NCI-H510A treated with DMSO at 0.1 percent for 48 hours (cell line): ENCODE results near the gene IGFN1.
"Not testable (repeated sequence)": the region's sequence is repeated elsewhere in the genome, so short reads cannot be mapped to it uniquely, and the experiment has no call there.

Experiments used
- DNase-seq: peaks from one replicate; lab custom pipeline; 2025; lab: John Stamatoyannopoulos, UW

IGFN1 gene

GRCh38 chr1:201217851-201218250 lies 27.2 kb downstream of the IGFN1 start:
- DNase-seq, result no peak

DNA sequence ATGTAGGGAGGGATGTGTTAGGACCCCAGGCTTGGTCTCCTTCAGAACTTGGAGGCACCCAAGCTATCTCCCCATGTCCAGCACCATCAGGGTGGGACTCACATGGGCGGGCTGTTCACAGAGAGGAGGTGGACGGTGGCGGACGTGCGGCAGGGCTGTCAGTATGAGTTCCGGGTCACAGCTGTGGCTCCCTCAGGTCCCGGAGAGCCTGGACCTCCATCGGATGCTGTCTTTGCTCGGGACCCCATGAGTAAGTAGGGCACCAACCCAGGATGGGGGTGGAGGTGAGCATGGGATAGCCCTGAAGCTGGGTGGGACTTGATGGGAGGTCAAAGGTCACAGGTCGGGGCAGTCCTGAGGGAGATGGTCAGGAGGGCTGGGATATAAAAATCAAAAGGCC lies 27.8 kb downstream of the IGFN1 start:
- DNase-seq, result no peak

DNA sequence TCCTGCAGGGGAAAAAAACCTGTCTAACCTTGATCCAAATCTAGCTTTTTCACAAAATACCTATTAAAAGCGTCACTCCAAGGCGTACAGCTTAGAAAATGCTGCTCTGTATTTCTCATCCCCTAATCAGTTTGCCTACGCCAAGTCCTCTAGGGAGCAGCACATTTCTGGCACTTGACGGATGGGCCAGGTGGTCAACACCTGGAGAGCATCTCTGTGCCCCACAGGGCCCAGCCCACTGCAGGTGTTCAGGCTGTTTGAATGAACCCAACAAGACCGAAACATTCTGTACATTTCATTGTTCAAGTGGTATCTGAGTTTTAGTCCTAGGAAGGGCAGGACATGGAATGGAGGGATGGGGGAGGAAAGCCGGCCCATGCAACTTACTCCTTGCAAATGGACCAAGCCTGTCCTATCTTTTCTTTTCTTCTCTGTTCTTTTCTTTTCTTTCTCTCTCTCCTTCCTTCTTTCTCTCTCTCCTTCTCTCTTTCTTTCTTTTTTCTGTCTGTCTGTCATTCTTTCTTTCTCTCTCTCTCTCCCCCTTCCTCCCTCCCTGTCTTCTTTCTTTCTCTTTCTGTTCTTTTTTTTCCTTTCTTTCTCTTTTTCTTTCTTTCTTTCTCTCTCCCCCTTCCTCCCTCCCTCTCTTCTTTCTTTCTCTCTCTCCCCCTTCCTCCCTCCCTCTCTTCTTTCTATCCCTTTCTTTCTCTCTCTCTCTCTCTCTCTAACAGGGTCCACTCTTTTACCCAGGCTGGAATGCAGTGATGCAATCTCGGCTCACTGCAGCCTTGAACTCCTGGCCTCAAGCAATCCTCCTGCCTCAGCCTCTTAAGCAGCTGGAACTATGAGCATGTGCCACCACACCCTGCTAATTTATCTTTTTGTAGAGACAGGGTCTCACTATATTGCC lies 29.1 kb downstream of the IGFN1 start:
- DNase-seq, result peak; percentile 60

DNA sequence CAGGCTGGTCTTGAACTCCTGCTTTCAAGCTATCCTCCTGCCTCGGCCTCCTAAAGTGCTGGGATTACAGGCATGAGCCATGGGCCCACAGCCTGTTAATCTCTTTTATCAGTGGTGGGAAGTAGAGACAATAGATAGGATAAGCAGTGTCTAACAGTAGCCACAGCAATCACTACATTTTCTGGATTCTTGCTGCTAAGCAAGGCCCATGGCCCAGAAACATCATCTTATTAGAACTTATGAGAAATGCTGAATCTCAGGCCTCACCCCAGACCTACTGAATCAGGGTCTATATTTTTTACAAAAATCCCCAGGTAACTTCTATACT lies 29.7 kb downstream of the IGFN1 start:
- DNase-seq, result no peak

DNA sequence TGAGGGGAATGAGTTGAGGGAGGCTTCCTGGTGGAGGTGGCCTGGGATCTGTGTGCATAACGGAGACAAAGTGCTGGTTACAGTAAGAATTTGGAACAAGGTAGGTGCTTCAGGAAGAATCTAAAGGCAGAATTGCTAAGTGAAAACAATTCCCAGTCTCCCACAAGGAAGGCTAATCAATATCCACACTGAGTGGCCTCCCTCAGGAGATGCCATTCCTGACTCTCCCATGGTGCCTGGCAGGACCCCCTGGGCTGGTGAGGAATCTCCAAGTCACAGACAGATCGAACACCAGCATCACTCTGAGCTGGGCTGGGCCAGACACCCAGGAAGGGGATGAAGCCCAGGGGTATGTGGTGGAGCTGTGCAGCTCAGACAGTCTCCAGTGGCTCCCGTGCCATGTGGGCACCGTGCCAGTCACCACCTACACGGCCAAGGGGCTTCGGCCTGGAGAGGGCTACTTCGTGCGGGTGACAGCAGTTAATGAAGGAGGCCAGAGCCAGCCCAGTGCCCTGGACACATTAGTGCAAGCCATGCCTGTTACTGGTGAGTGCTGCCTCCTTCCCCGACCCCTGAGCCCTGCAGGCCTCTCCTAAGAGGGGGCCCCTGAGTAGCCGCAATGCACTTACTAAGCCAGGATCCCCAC lies 30.7 kb downstream of the IGFN1 start:
- no peak for DNase-seq

GRCh38 chr1:201222125-201222524 lies 31.5 kb downstream of the IGFN1 start:
- no peak for DNase-seq

DNA sequence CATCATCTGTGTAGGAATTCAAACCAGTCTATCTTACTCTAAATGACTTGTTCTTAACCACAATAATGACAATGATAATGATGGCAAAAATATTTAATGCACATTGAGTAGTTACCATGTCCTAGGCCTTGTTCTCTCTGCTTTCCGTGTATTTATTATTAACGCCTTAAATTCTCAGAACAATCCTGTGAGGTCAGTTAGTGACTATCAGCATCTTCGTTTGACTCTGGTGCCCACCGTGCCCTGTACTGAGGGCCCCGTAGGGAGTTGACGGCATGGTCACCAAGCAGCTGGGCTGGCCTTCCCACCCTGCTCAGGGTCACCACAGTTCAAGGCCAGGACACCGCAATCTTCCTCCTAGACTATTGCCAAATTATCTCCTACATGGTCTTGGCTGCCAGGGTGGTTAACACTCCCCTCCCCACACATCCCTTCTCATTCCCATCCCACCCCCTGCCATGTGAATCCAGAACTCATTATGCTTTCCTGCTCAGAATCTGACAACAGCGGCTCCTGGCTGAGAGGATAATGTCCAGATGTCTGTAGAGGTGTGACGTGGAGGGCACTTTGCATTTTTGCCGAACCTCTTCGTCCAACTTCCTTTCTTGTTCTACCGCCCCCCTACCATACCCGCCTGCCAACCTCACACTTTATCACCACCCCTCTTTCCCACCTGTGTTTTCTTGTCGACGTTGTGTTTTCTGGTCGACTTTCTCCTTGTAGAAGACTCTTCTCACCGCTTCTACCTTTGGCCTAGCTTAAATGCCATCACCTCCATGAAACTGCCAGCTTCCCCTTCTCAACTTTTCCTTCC lies 33.4 kb downstream of the IGFN1 start:
- no peak for DNase-seq

DNA sequence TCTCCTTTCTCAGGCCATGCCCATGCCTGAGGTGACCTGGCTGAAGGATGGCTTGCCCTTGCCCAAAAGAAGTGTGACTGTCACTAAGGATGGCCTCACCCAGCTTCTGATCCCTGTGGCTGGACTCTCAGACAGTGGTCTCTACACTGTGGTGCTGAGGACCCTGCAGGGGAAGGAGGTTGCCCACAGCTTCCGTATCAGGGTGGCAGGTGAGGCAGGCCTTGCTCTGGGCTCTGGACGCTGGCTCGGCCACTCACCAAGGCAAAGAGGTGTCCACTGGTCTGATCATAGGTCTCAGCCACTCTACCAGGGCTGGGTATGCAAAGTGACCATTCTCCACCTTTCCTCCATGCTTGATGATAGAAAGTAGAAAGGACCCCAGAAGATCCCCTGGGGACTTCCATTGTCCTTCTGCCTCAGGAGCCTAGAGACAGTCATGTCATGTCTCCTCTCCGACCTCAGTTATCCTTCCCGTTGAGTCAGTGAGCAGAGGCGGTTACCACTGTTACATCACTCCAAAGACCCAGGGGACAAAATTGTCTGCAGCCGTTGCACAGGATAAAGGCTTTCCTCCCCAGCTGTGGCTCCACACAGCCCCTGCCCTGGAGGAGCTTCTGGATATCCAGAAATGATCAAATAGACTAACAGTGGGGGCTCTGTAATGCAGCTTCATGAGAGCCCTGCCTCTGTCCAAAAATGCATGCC lies 34.2 kb downstream of the IGFN1 start:
- DNase-seq, result no peak

- DNase-seq, result no peak
Observed at GRCh38 chr1:201226178-201226514, 35.5 kb downstream of the IGFN1 start.

DNA sequence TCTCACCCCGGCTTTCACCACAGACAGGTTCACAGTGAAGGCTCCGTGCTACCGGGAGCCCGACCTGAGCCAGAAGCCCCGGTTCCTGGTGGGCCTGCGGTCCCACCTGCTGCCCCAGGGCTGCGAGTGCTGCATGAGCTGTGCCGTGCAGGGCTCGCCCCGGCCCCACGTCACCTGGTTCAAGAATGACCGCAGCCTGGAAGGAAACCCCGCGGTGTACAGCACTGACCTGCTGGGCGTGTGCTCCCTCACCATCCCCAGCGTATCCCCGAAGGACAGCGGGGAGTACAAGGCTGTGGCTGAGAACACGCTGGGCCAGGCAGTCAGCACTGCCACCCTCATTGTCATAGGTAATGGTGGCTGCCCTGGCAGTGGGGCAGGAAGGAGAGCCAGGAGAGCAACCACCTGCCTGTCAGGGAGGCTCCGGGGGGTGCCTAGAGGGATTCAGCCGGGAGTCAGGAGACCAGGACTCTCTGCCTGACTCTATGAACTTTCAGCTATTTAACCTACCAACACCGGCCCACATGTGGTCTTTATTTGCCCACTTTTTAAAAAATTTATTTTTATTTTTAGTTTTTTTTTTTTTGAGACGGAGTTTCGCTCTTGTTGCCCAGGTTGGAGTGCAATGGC lies 36.4 kb downstream of the IGFN1 start:
- no peak for DNase-seq

GRCh38 chr1:201228011-201228983 lies 37.7 kb downstream of the IGFN1 start:
- DNase-seq, result no peak

GRCh38 chr1:201229095-201229494 lies 38.5 kb downstream of the IGFN1 start:
- DNase-seq, result no peak

DNA sequence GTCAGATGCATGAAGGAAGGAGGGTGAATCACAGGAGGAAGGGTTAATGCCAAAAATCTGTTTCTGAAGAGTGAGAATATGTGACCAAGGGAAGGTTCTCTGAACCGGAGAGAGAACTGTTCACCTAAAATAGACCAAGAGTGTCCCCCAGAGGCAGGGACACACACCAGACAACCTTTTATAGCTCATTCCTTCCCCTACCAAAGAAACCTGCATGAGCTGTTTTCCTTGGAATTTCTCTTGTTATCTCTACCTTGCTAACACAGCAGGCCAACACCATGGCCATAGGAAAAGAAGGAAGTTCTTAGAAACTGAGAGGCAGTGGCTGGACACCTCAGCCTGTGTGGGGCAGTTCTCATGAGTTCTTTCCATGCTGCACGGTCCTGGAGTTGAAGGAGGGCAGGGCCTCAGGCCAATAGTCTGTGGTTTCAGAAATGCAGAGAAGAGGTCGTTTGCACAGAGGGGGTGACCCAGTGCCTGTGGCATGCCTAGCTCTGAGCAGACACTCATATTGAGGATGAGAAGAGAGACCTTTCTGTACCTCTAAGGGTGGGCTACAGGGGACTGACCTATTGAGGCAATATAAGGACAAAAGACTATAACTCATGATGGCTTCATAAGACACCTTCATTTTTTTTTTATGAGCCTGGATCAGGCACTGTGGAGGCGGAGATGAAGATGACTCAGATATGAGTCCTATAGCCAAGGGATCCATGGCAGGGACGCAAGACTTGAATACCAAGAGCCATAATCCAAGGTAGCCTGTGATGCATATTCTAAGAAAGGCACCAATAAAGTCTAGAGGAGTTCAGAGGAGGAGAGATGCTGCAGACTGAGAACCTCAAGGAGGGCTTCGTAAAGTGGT lies 39.4 kb downstream of the IGFN1 start:
- DNase-seq, result no peak

- DNase-seq, result no peak
Observed at GRCh38 chr1:201230676-201231075, 40.1 kb downstream of the IGFN1 start.

DNA sequence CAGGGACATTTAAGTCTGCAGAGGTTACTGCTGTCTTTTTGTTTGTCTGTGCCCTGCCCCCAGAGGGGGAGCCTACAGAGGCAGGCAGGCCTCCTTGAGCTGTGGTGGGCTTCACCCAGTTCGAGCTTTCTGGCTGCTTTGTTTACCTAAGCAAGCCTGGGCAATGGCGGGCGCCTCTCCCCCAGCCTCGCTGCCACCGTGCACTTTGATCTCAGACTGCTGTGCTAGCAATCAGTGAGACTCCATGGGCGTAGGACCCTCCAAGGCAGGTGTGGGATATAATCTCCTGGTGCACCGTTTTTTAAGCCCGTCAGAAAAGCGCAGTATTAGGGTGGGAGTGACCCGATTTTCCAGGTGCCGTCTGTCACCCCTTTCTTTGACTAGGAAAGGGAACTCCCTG lies 49.0 kb downstream of the IGFN1 start:
- DNase-seq, result not testable (repeated sequence)

DNA sequence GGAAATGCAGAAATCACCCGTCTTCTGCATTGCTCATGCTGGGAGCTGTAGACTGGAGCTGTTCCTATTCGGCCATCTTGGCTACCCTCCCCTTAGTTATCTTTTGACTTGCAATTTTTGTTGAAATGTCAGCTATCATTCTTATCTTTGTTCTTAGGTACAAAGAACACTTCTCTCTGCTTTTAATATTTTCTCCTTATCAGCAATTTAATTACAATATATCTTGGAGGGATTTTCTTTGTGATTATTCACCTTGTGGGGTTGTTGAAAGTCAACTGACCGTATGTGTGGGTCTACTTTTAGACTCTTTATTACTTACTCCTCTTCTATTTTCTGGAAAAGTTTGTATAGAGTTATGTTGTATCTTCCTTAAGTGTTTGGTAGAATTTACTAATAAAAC lies 49.5 kb downstream of the IGFN1 start:
- DNase-seq, result no peak

DNA sequence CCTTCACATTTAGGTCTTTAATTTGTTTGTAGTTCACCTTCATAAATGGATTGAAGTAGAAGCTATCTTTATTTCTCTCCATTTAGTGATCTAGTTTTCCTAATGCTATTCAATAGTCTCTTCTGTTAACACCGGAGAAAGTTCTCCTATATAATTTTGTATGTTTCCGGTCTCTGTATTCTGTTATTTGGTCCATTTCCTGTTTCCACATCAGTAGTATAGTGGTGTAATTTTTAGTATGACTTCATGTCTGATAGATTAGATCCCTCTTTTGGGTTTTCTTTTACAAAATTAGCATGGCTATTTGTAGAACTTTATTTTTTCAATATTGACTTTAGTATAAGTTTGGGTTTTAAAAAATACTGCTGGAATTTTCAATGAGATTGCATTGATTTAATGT lies 51.1 kb downstream of the IGFN1 start:
- no peak for DNase-seq

DNA sequence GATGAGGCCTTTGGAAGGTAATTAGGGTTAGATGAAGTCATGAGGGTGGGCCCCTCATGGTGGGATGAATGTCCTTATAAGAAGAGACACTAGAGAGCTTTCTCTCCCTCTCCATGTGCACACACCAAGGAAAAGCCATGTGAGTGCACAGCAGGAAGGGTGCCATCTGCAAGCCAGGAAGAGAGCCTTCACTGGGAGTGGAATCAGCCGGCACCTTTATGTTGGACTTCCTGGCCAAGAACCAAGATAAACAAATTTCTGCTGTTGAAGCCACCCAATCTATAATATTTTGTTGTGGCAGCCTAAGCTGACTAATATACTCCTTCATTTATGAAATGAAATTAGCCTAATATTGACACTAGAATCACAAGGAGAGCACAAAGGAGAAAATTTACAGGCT lies 54.5 kb downstream of the IGFN1 start:
- peak; percentile 27 for DNase-seq

DNA sequence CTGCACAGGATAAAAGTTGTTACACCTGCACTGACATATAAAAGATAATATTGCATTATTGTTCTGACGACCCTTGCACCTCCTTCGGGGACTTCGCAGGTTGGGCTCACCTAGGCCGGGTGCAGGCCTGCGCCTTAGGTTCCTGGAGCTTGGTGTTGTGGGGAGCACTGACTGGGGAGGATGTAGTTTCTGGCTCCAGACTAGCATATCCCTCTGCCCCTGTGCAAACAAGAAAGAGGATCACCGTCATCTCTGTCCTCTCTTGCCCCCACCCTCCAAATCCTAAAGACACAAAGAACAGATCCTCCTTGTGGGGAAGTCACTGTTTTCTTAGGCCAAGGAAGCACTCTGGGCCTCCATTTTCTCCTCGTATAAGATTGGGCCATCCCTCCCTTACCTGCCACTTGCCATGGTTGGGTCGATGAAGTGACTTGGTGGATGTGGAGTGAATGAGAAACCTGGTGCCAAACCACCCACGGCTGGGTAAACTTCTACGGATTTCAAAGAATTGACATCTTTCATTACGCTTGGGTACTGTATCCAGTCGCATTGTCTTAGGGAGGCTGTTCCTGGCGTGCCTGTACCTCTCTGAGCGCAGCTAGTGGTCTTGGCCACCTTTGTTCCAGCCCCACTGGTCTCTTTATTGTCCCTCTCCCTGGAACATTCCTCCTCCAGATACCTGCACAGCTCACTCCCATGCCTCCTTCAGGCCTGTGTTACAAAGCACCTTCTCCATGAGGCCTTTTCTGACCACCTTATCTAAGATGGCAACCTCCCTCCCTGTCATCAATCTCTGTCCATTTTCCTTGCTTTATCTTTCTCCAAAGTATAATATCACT lies 58.3 kb downstream of the IGFN1 start:
- DNase-seq, result no peak
